ENCODE results near the gene VNN1. TPM values are rescaled to one million over a fixed set of nuclear protein-coding genes. Genes with fewer than 3 reads are reported as not detected.

VNN1 gene
- total RNA-seq, 2 donors from 2014 or later, result 0.19 to 1.1 TPM

DNA sequence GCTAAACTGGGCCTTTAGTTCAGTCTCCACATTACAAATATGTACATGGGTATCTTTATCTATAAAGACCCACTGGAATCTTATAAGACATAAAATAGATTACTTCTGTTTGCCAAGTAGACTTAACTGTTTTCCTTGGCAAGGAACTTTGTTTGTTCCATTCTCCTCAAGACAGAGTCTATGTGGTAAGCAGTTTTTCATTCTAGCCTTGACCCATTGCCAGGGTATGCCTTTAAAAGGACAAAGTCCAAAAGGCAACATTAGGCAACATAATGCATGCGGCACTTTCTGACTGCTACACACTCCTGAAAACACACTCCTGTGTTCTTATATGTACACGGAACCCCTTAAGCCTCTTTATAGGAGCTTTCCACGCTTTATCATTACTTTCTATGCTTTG is 20.4 kb downstream of the VNN1 start:
- no peaks in the 10 kb centered on the region for H3K36me3 ChIP-seq
- H3K27ac ChIP-seq, result no peak overlapping the region

DNA sequence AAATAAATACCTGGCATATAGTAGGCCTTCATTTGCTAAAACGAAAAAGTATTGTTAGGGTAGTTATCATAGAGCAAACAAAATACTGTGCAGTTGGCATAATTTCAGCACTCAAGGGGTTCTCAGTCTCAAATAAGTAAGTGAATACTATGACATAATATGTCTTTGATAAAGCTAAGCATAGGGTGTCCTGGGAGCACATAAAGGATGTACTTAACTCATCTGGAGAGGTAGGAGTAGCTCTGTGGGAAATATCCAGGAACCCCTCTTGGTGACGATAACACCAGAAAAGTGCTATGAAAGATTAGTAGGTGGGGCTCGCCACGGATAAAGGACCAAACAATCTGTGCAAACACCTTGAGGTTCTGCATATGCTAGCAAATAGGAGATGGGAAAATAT is 23.2 kb downstream of the VNN1 start:
- DNase-seq (ENCODE audit: low spot score), result no peak
- Histone ChIP-seq H3K36me3 (no peaks in the 10 kb centered on the region), H3K4me3 (no peak overlapping the region), H3K27me3 (no peaks in the 10 kb centered on the region), H3K4me1 (no peaks in the 10 kb centered on the region), H3K27ac (no peak overlapping the region), H3K9me3 (peaks cover 0 to 5% of the 10 kb centered on the region in 2 donors)
- TF ChIP-seq, protein P1, sequence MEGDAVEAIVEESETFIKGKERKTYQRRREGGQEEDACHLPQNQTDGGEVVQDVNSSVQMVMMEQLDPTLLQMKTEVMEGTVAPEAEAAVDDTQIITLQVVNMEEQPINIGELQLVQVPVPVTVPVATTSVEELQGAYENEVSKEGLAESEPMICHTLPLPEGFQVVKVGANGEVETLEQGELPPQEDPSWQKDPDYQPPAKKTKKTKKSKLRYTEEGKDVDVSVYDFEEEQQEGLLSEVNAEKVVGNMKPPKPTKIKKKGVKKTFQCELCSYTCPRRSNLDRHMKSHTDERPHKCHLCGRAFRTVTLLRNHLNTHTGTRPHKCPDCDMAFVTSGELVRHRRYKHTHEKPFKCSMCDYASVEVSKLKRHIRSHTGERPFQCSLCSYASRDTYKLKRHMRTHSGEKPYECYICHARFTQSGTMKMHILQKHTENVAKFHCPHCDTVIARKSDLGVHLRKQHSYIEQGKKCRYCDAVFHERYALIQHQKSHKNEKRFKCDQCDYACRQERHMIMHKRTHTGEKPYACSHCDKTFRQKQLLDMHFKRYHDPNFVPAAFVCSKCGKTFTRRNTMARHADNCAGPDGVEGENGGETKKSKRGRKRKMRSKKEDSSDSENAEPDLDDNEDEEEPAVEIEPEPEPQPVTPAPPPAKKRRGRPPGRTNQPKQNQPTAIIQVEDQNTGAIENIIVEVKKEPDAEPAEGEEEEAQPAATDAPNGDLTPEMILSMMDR (IDR thresholded peaks at IDR 0.05), result no peak

More for the DNA sequence above, 20.4 kb downstream of the VNN1 start:
- Histone ChIP-seq H3K4me3 (no peak overlapping the region), H3K4me1 (no peaks in the 10 kb centered on the region), H3K9me3 (peaks cover 0 to 16% of the 10 kb centered on the region in 2 donors), H3K27me3 (no peaks in the 10 kb centered on the region)
- TF ChIP-seq, protein P1 (IDR thresholded peaks at IDR 0.05), result no peak
- DNase-seq (ENCODE audit: low spot score), result no peak

DNA sequence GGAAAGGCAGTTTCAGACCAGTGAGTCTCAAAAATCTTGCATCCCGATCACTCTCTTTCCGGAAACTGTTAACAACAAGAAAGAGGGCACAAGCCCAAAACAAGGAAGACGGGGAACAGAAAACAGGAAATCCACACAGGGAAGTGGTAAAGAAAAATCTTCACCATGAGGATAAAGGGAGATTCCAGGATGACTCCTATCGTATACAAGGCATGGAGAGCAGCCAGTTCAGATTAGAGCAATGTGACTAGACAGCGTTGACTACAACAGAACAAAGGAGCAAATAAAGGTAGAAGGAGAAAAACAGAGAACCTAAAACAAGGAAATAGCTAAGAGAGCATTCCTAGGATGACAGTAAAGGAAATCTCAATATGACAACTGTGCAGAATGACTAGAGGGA is 26.5 kb downstream of the VNN1 start:
- TF ChIP-seq, protein P1 (IDR thresholded peaks at IDR 0.05), result no peak
- no peak for DNase-seq (ENCODE audit: low spot score)
- H3K4me1 ChIP-seq, result no peaks in the 10 kb centered on the region
- H3K36me3 ChIP-seq, result no peaks in the 10 kb centered on the region
- H3K9me3 ChIP-seq, result no peaks in the 10 kb centered on the region
- H3K27ac ChIP-seq, result no peak overlapping the region
- H3K27me3 ChIP-seq, result no peaks in the 10 kb centered on the region
- H3K4me3 ChIP-seq, result no peak overlapping the region

DNA sequence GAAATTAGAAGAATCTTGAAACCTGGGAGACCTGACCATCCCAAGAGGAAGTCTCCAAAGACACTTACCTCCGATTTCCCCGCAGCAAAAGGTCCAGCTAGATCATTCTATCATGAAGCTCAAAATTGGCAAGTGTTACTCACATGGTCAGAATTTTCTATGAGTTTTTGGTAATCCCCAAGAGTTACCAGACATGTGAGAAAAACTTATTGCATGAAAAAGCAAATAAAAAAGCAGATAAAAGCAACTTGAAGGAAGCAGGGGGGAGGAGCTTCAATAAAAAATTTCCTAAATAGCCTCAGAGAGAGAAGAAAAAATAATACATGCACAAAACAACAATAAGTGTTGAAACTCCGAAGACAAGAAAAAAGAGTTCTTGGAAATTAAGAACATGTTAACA is 27.3 kb downstream of the VNN1 start:
- H3K9me3 ChIP-seq, result no peaks in the 10 kb centered on the region
- DNase-seq (ENCODE audit: low spot score), result no peak
- H3K4me1 ChIP-seq, result no peaks in the 10 kb centered on the region
- no peak overlapping the region for H3K4me3 ChIP-seq
- TF ChIP-seq, protein P1 (IDR thresholded peaks at IDR 0.05), result no peak
- no peaks in the 10 kb centered on the region for H3K36me3 ChIP-seq
- H3K27me3 ChIP-seq, result no peaks in the 10 kb centered on the region
- no peak overlapping the region for H3K27ac ChIP-seq

DNA sequence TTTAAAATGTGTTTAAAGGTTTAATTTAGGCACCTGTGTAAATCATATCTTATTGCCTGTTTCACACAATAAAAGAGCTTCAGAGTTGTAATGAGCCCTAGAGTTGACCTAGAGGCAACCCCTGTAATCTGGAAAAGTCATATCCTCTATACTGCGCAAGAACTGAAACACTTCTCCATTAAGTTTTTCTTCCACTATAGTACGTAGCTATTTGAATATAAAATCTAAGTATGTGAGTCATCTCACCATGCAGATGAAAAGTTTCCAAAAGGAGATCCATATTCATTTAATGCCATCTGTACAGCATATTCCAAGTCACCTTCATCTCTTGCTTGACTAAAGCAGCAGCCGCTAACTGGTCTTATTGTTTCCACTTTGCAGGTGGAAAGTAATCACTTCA is 28.8 kb downstream of the VNN1 start:
- no peaks in the 10 kb centered on the region for H3K9me3 ChIP-seq
- H3K4me3 ChIP-seq, result no peak overlapping the region
- H3K27ac ChIP-seq, result no peak overlapping the region
- no peak for DNase-seq (ENCODE audit: low spot score)
- no peaks in the 10 kb centered on the region for H3K27me3 ChIP-seq
- no peaks in the 10 kb centered on the region for H3K4me1 ChIP-seq
- TF ChIP-seq, protein P1 (IDR thresholded peaks at IDR 0.05), result no peak
- no peaks in the 10 kb centered on the region for H3K36me3 ChIP-seq

DNA sequence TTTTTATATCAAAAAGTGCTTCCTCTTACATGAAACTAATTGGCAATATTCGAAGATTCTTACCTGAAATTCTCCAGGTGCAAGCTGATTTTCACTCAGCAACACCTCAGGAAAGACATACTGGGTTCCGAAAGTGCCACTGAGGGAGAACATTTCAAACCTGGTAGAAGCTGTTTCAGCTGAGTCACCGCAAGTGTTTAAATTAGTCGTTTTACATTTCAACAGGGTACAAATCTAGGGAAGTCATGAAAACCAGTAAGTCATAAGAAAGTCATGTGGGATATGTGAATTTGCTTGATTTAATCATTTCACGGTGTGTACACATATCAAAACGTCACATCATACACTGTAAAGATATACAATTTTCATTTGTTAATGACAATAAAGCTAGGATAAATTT is 29.6 kb downstream of the VNN1 start:
- H3K27me3 ChIP-seq, result no peaks in the 10 kb centered on the region
- TF ChIP-seq, protein P1 (IDR thresholded peaks at IDR 0.05), result no peak
- no peak overlapping the region for H3K4me3 ChIP-seq
- H3K4me1 ChIP-seq, result no peaks in the 10 kb centered on the region
- H3K27ac ChIP-seq, result no peak overlapping the region
- H3K36me3 ChIP-seq, result no peaks in the 10 kb centered on the region
- no peaks in the 10 kb centered on the region for H3K9me3 ChIP-seq
- no peak for DNase-seq (ENCODE audit: low spot score)
